22Rv1 (cell line): ENCODE data around the gene RNASET2.

Experiments
- CTCF ChIP-seq: fragments of 450-650 bp; IDR thresholded peaks from 2 replicates; pipeline ENCODE4 v1.5.1; 2017; ENCODE audit warnings: mild to moderate bottlenecking
- ZFX ChIP-seq: fragments of 450-650 bp; IDR thresholded peaks from 2 replicates; pipeline ENCODE4 v1.6.1; 2017; ENCODE audit warnings: antibody characterized with exemption, borderline replicate concordance

DNA sequence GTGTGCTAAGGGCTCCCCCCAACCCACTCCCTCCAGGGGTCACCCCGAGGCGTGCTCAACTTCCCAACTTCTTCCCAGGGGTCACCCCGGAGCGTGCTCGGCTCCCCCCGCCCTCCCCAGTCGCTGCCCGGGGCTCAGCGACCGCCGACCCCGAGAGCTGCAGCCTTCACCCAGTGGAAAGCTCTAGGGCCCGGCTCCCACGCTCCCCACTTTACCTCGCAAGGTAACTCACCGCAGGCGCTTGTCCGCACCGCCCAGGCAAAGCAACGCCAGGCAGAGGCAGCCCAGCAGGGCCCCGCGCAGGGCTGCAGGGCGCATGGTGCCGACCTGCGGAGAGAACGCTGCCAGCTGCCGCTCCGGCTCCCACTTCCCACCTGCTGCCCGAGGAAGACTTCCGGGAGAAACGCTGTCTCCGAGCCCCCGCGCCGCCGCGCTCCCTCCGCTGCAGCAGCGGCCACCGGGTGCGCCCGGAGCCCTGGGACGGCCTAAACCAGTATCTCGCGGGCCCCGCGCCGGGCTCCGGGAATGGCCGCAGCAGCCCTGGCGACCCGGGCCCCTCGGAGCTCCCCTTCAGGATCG is 396 bp downstream of the RNASET2 start:
- TF ChIP-seq CTCF (no peak), ZFX (no peak)
